Adipocyte (in vitro differentiated cells): ENCODE measurements around the gene TUBGCP2.

ENCODE experiments used
- DNase-seq: peaks from one replicate; pipeline ENCODE4 v3.0.0-alpha.2; 2015; ENCODE audit warnings: low read depth
- H3K27me3 ChIP-seq: replicated peaks from 2 replicates; pipeline ENCODE4 v1.7.0; 2013; ENCODE audit warnings: mild to moderate bottlenecking, low read length, moderate library complexity; ENCODE audit not compliant: control insufficient read depth, insufficient read depth
- H3K36me3 ChIP-seq: 2 replicates; pipeline ENCODE4 v1.7.0; 2013; ENCODE audit warnings: low read length, mild to moderate bottlenecking, moderate library complexity; ENCODE audit not compliant: control insufficient read depth, insufficient read depth, severe bottlenecking
- H3K4me1 ChIP-seq: 2 replicates; pipeline ENCODE4 v1.7.0; 2013; ENCODE audit warnings: mild to moderate bottlenecking, low read length, moderate library complexity; ENCODE audit not compliant: control insufficient read depth, insufficient read depth
- H3K4me3 ChIP-seq: 2 replicates; pipeline ENCODE4 v1.7.0; 2013; ENCODE audit warnings: mild to moderate bottlenecking, low read length, moderate library complexity
- H3K9ac ChIP-seq: 2 replicates; pipeline ENCODE4 v1.7.0; 2013; ENCODE audit warnings: mild to moderate bottlenecking, low read length, moderate library complexity
- H3K9me3 ChIP-seq: 2 replicates; pipeline ENCODE4 v1.7.0; 2013; ENCODE audit warnings: mild to moderate bottlenecking, low read length, moderate library complexity; ENCODE audit not compliant: control insufficient read depth

The TUBGCP2 gene

GRCh38 chr10:133318494-133319127 is 9.9 kb upstream of the TUBGCP2 start:
- Histone ChIP-seq H3K4me3 (peak overlapping the region; percentile 56), H3K9me3 (peaks cover 6% of the 10 kb centered on the region), H3K9ac (no peak overlapping the region), H3K36me3 (no peaks in the 10 kb centered on the region), H3K27me3 (peaks cover 12% of the 10 kb centered on the region), H3K4me1 (no peaks in the 10 kb centered on the region)
- DNase-seq: peak; percentile 84

DNA sequence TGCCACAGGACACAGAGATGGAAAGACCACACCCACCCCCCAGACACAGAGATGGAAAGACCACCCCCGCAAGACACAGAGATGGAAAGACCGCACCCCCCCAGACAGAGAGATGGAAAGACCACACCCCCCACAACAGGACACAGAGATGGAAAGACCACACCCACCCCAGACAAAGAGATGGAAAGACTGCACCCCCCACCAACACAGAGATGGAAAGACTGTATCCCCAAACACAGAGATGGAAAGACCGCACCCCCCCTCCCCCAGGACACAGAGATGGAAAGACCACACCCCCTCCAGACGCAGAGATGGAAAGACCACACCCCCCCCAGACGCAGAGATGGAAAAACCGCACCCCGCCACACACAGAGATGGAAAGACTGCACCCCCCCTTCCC is 8.1 kb upstream of the TUBGCP2 start:
- Histone ChIP-seq H3K4me1 (no peaks in the 10 kb centered on the region), H3K9me3 (peaks cover 6% of the 10 kb centered on the region), H3K4me3 (no peak overlapping the region), H3K27me3 (peaks cover 12% of the 10 kb centered on the region), H3K9ac (no peak overlapping the region), H3K36me3 (peaks cover 9% of the 10 kb centered on the region)
- DNase-seq: no peak

DNA sequence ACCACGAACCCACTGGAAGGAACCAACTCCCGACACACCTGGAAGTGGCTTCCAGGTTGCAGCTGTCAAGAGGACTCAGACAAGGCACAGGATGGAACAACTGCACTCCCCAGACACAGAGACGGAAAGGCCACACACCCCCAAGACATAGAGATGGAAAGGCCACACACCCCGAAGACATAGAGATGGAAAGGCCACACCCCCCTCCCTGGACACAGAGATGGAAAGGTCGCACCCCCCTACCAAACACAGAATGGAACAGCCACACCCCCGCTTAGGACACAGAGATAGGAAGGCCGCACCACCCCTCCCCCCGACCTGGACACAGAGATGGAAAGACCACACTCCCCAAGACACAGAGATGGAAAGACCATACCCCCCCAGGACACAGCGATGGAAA is 7.6 kb upstream of the TUBGCP2 start:
- no peaks in the 10 kb centered on the region for H3K4me1 ChIP-seq
- peaks cover 14% of the 10 kb centered on the region for H3K36me3 ChIP-seq
- H3K4me3 ChIP-seq: no peak overlapping the region
- peaks cover 5% of the 10 kb centered on the region for H3K9me3 ChIP-seq
- H3K27me3 ChIP-seq: peaks cover 12% of the 10 kb centered on the region
- no peak for DNase-seq
- H3K9ac ChIP-seq: no peak overlapping the region

DNA sequence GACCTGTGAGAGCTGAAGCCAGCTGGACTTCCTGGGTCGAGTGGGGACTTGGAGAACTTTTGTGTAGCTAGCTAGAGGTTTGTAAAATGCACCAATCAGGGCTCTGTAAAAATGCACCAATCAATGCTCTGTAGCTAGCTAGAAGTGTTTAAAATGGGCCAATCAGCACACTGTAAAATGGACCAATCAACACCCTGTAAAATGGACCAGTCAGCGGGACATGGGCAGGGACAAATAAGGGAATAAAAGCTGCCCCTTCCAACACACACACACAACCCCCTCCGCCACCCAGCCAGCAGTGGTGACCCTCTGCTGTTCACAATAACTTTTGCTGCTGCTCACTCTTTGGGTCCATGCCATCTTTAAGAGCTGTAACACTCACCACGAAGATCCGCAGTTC is 7.2 kb upstream of the TUBGCP2 start:
- peaks cover 12% of the 10 kb centered on the region for H3K27me3 ChIP-seq

GRCh38 chr10:133314911-133315310 is 6.2 kb upstream of the TUBGCP2 start:
- no peak for DNase-seq
- Histone ChIP-seq H3K36me3 (peaks cover 24% of the 10 kb centered on the region), H3K9ac (no peak overlapping the region), H3K27me3 (peaks cover 7% of the 10 kb centered on the region), H3K4me1 (no peaks in the 10 kb centered on the region), H3K9me3 (no peaks in the 10 kb centered on the region), H3K4me3 (no peak overlapping the region)

More for the DNA sequence above, 7.2 kb upstream of the TUBGCP2 start:
- DNase-seq: no peak
- Histone ChIP-seq H3K9ac (no peak overlapping the region), H3K9me3 (peaks cover 1% of the 10 kb centered on the region), H3K36me3 (peaks cover 16% of the 10 kb centered on the region), H3K4me3 (no peak overlapping the region), H3K4me1 (no peaks in the 10 kb centered on the region)

DNA sequence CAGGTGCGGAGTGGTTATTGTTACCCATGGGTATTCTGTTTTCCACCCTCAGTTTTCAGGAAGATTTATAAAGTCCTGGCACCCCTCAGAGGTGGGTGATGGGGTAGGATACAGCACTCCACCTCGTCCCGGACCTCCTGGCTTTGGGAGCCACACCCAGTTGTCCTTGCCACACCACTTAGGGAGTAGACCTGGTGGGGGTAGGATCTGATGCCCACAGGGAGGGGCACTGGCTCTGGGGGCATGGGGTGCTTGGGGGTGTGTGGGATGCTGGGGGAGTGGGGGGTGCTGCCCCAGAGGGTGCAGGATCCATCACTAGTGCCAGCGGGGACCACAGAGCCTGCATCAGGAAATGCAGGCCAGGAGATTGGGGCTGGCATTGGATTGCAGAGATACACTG is 4.5 kb upstream of the TUBGCP2 start:
- Histone ChIP-seq H3K4me3 (no peak overlapping the region), H3K36me3 (peaks cover 24% of the 10 kb centered on the region), H3K4me1 (no peaks in the 10 kb centered on the region), H3K9me3 (no peaks in the 10 kb centered on the region), H3K9ac (no peak overlapping the region), H3K27me3 (no peaks in the 10 kb centered on the region)
- no peak for DNase-seq

DNA sequence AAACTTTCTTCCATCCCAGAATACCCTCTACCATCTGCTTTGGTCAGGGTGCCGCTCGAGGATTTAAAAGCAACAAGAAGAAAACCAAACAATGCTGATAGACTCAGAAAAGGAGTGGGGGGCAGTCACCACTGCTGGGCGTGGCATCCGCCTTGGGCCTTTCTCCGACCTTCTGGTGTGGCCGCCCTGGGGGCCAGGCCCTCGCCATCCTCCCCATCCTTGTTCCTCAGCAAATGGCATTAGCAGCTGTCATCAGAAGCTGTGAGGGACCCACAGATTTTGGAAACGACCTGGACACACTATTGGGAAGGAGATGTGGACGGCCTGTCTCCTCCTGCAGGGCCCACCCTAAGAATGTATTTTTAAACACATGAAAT is 4.1 kb upstream of the TUBGCP2 start:
- Histone ChIP-seq H3K9me3 (no peaks in the 10 kb centered on the region), H3K4me1 (peaks cover 3% of the 10 kb centered on the region), H3K9ac (no peak overlapping the region), H3K27me3 (no peaks in the 10 kb centered on the region), H3K36me3 (peaks cover 24% of the 10 kb centered on the region), H3K4me3 (no peak overlapping the region)
- DNase-seq: no peak

GRCh38 chr10:133312016-133312768 is 3.5 kb upstream of the TUBGCP2 start:
- Histone ChIP-seq H3K27me3 (no peaks in the 10 kb centered on the region), H3K36me3 (peaks cover 24% of the 10 kb centered on the region), H3K9me3 (no peaks in the 10 kb centered on the region), H3K4me1 (peaks cover 9% of the 10 kb centered on the region), H3K9ac (no peak overlapping the region), H3K4me3 (no peak overlapping the region)
- DNase-seq: no peak

DNA sequence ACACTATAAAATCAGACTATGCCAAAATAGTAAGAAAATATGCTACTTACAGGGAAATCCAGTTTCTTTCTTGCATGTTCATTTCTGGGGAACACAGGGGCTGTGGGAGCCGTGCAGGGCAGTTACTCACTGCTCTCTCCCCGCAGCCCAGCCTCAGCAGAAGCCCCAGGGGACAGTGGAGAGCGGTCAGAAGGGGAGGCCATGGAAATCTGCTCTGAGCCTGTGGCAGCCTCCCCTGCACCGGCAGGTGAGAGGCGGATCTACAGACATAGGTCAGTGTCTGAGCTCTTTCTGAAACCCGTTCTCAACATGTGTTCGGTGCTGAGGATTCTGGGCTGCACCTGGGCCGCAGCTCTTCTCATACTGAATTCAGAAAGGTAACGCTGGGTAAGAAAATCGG is 2.9 kb upstream of the TUBGCP2 start:
- no peaks in the 10 kb centered on the region for H3K27me3 ChIP-seq
- H3K4me1 ChIP-seq: peaks cover 14% of the 10 kb centered on the region

GRCh38 chr10:133310789-133311188 is 2.1 kb upstream of the TUBGCP2 start:
- Histone ChIP-seq H3K9me3 (no peaks in the 10 kb centered on the region), H3K4me3 (no peak overlapping the region)

More for the DNA sequence above, 2.9 kb upstream of the TUBGCP2 start:
- Histone ChIP-seq H3K36me3 (peaks cover 24% of the 10 kb centered on the region), H3K9me3 (no peaks in the 10 kb centered on the region), H3K4me3 (no peak overlapping the region), H3K9ac (no peak overlapping the region)
- no peak for DNase-seq

DNA sequence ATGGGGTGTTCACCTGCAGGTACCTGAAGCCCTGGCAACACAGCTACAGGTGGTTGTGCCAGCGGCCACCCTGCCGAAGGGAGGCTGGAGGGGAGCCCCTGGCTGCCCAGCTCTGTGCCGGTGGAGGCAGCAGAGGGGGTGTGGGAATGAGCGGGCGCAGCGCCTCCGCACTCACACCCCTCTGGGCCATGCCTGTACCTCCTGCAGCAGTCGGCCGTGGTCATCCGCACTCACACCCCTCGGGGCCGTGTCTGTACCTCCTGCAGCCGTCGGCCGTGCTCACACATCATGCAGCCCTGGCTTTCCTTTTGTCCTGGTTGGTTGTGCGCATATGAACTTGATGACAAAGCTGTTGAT is 1.7 kb upstream of the TUBGCP2 start:
- no peak overlapping the region for H3K4me3 ChIP-seq
- H3K27me3 ChIP-seq: no peaks in the 10 kb centered on the region
- peaks cover 14% of the 10 kb centered on the region for H3K4me1 ChIP-seq
- DNase-seq: no peak
- no peak overlapping the region for H3K9ac ChIP-seq
- H3K36me3 ChIP-seq: peaks cover 24% of the 10 kb centered on the region
- H3K9me3 ChIP-seq: no peaks in the 10 kb centered on the region

More at GRCh38 chr10:133310789-133311188, 2.1 kb upstream of the TUBGCP2 start:
- H3K36me3 ChIP-seq: peaks cover 24% of the 10 kb centered on the region
- no peak overlapping the region for H3K9ac ChIP-seq
- DNase-seq: no peak
- H3K4me1 ChIP-seq: peaks cover 14% of the 10 kb centered on the region
- no peaks in the 10 kb centered on the region for H3K27me3 ChIP-seq
